NCI-H2196 treated with DMSO at 0.1 percent for 48 hours (cell line): ENCODE results near the gene TMEM204.

Experiments
- DNase-seq: peaks from one replicate; lab custom pipeline; 2025; ENCODE audit not compliant: unreplicated experiment; lab: John Stamatoyannopoulos, UW

Gene TMEM204

GRCh38 chr16:1533443-1533951 is at the start of gene TMEM204:
Gene TMEM204, plus strand, starts transcription at chr16:1533666. Its CDS starts 610 bp downstream, at chr16:1534276.
- no peak for DNase-seq

GRCh38 chr16:1485847-1486496 is 47.5 kb upstream of the TMEM204 start:
- no peak for DNase-seq

- DNase-seq = no peak
Measured at GRCh38 chr16:1486551-1487390, 46.7 kb upstream of the TMEM204 start.

GRCh38 chr16:1487395-1488053 is 45.9 kb upstream of the TMEM204 start:
- DNase-seq = no peak

- DNase-seq = no peak
Measured at GRCh38 chr16:1488054-1488601, 45.3 kb upstream of the TMEM204 start.

- DNase-seq = no peak
Measured at GRCh38 chr16:1488619-1489018, 44.8 kb upstream of the TMEM204 start, which contains the start of gene PTX4. Gene PTX4, minus strand, starts transcription at chr16:1488944. Its CDS starts 35 bp downstream, at chr16:1488909.

GRCh38 chr16:1489077-1489476 is 44.4 kb upstream of the TMEM204 start:
- no peak for DNase-seq

- peak; percentile 24 for DNase-seq
Measured at GRCh38 chr16:1491327-1491726, 42.1 kb upstream of the TMEM204 start.

GRCh38 chr16:1492082-1492922 is 41.2 kb upstream of the TMEM204 start:
- peak; percentile 13 for DNase-seq

- peak; percentile 94 for DNase-seq
Measured at GRCh38 chr16:1492923-1493745, 40.3 kb upstream of the TMEM204 start, which contains the start of gene TELO2. Gene TELO2, plus strand, starts transcription at chr16:1493360. Its CDS starts 922 bp downstream, at chr16:1494282.

GRCh38 chr16:1493746-1494094 is 39.7 kb upstream of the TMEM204 start:
- no peak for DNase-seq

GRCh38 chr16:1494129-1494640 is 39.3 kb upstream of the TMEM204 start:
- DNase-seq = no peak

- no peak for DNase-seq
Measured at GRCh38 chr16:1494711-1495110, 38.8 kb upstream of the TMEM204 start.

- no peak for DNase-seq
Measured at GRCh38 chr16:1495211-1495888, 38.1 kb upstream of the TMEM204 start.

GRCh38 chr16:1495889-1496262 is 37.6 kb upstream of the TMEM204 start:
- DNase-seq = no peak

- DNase-seq = no peak
Measured at GRCh38 chr16:1496464-1496863, 37.0 kb upstream of the TMEM204 start.

GRCh38 chr16:1497014-1497598 is 36.4 kb upstream of the TMEM204 start:
- DNase-seq = no peak

GRCh38 chr16:1498899-1499676 is 34.4 kb upstream of the TMEM204 start:
- no peak for DNase-seq
